GM18508 (cell line): Measurements from ENCODE around the gene SLC6A17.

Experiments used
- ATAC-seq: cut with Tn5 transposase; IDR thresholded peaks from one replicate; pipeline ENCODE4 v1.9.1; 2021; ENCODE audit warnings: moderate number of reproducible peaks; ENCODE audit not compliant: insufficient read depth, unreplicated experiment

SLC6A17 gene

DNA sequence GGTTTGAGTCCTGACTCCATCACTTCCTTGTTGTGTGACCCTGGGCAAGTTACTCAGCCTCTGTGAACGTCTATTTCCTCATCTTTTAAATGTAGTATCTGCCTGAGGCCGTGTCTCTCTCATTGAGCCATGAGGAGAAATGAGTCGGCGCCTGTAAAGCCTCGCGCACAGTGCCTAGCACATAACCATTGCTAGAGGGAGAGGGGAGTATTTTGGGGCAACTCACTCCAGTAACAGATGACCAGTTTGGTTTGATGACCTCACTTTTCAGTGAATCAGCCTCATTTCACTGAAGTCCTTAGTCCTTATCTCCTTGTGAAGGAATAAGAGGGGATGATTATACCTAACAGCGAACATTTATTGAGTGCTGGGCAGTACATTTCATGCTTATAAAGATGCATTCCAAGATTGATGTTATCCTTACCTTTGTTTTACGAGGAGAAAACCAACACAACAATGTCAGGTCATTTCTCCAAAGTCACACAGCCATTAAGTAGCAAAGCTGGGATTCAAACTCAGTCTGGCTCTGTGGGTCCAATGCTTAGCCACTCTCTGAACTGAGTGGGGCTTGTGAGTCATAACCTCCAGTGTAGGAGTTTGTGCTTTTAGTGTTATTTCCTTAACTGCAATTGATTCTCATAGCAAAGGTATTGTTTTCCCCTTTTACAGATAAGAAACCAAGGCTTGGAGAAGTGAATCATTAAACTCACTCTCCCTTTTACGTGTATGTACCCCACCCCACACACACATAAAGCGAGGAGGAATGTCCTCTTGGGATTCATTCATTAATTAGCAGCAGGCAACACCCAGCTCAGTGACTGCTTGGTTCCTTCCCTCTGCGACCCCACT, 85.8 kb downstream of the SLC6A17 start:
- ATAC-seq: no peak

DNA sequence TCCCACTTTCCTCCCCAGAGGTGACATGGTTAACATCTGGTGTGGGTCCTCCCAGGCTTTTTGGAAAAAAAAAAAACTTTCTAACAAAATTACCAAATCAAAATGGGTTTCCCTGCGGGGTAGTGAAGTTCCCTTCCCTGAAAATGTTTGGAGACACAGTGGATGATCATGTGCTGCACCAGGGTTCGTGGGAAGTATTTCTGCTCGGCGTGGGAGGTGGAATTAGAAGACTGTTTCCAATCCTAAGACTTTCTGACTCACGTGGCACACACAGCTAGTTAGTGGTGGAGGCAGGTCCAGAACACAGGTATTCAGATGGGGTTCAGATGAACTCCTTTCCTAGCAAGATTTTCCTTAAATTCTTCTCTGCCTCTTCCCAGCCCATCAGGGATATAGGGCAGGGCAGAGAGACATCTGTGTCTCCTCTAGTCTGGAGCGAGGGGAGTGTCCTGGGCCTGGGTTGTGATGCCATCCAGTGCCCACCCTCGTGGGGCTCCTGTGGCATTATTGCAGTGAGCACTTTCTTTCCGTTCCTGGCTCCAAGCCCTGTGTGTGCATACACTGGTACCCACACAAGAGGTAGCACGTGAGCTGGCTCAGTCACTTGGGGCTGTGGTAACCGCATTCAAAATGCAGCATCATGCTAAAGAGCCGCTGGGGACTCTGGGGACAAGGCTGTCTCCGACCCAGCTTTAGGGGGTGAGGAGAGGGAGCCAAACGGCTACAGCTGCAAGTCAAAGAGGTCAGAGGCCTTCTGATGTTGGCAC, 87.3 kb downstream of the SLC6A17 start:
- ATAC-seq: no peak

GRCh38 chr1:110239441-110240430, 89.4 kb downstream of the SLC6A17 start:
- no peak for ATAC-seq

DNA sequence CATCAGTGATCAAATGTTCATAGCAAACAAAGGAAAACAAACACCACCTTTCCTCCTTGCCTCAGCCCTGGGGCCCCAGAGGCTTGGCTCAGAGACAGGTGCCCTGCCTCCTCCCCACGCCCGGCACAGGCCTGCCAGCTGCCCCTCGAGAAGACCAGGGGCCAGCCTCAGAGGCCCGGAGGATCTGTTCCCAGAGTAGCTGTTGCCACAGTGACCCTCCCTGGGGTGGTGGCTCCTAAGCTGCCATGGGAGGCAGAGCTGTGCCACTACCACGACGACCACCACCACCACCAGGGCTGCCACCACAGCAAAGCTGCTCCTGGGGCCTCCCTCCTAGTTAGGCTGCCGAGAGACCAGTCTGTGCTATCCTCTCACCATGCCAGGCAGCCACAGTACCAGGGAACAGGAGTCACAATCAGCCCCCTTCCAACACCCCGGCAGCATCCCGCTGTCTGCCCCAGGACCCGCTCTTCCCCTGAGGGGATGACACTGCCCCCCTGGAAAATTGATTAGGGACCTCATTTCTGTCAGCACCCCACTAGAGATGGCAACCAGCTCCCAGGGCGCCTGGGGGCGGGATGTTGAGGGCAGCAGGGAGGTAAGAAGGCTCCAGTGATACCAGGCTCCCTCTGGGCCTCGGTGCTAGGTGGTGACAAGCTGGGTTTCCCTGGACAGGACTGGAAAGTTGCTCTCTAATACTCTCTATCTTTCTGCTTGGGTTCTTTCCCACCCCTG, 90.3 kb downstream of the SLC6A17 start:
- ATAC-seq: no peak

GRCh38 chr1:110241516-110241915, 91.2 kb downstream of the SLC6A17 start:
- ATAC-seq: no peak

- ATAC-seq: no peak
Measured at GRCh38 chr1:110242062-110242461, 91.8 kb downstream of the SLC6A17 start.

DNA sequence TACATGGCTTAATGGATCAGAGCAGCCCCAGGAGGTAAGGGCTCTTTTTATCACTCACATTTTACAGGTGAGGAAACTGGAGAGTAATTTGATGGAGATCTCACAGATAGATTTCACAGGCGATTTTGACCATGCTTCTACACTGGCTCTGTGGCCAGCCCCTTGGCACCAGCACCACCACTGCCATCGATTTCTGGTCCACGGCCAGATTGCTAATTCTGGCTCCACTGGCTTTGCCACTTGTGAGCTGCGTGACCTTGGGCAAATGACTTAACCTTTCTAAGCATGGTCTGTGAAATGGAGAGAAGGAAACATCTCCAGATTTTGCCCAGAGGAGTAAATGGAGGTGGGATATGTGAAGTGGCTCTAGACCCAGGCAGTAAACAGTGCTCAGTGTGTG, 92.4 kb downstream of the SLC6A17 start:
- ATAC-seq: no peak

DNA sequence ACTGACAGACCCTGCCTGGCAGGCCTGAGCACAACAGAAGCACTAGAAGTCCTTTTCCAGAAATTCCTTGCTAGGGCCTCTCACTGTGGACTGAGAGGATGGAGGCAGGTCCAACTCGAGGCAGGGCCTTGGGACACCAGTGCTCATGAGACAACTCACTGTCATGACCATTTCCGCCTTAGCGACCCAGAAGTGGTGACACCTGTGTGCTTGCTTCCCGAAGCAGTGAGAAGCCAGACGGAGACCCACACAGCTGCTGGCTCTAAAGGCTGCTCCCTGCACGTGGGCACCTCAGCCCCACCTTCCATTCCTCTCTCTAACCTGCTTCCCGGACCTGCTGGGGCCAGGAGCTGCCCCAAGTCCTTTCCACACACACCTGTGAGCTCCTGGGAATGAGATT, 92.9 kb downstream of the SLC6A17 start:
- ATAC-seq: no peak

DNA sequence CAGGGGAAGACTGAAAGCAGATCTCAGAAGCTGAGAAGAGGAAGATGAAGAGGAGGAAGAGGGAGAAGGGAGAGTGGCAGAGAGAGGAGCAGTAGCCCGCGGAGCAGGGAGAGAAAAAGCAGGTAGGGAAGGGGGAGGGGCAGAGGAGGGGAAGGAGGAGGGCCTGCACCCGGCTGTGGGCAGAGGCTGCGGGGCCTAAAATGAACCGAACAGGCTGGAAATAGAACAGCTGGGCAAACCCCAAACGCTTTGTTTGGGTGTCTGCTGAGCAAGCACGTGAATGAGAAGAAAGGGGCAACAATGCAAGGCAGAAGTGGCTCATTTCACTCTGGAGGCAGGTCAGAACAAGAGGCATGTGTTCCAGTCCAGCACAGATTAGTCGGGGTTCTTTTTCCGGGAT, 93.3 kb downstream of the SLC6A17 start:
- no peak for ATAC-seq

DNA sequence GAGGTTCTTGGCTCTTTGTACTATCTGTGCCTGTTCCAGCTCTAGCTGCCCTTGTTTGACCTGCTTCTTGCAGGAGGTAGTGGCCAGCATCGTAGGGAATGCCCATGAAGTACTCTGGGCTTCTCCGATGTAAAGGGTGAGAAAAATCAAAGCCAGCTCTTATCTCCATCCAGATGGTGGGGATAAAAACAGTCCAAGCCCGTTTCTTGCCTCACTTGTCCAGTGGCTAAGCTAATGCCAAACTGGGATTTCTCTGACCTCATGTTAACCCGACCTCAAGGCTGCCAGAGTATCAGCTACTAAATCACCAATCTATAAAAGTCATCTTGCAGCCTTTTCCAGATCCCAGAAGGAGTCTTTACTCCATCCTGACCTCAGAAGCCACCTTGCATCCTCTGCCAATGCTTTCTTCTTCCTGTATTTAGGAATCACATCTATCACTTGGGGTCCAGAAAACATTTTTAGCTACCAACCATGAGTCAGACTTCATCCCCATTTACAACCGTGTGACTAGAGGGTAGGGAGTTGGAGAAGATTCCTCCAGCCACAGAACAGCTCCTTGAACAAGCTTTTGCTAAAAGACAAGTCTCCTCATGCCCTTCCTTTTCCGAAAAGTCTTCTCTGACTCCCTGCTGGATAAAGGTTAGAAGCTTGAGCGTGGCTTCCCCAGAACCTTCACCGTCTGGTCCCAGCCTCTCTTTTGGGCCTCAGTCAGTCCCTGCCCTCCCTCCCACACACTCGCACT, 95.8 kb downstream of the SLC6A17 start:
- ATAC-seq: no peak

- no peak for ATAC-seq
Measured at GRCh38 chr1:110248746-110249145, 98.5 kb downstream of the SLC6A17 start.

- no peak for ATAC-seq
Measured at GRCh38 chr1:110249256-110249655, 99.0 kb downstream of the SLC6A17 start.

GRCh38 chr1:110250008-110250407, 99.7 kb downstream of the SLC6A17 start:
- ATAC-seq: no peak

- no peak for ATAC-seq
Measured at GRCh38 chr1:110250749-110251148, 100.5 kb downstream of the SLC6A17 start.
